CD1c-positive myeloid dendritic cell (primary cell): ENCODE results near the gene BRF1.

Source experiments
- DNase-seq: peaks from one replicate; pipeline ENCODE4 v3.0.0-alpha.2; 2016; ENCODE audit errors: extremely low spot score

The BRF1 gene

GRCh38 chr14:105173901-105174894, 126.6 kb downstream of the BRF1 start:
- no peak for DNase-seq

- DNase-seq, result no peak
Observed at GRCh38 chr14:105173145-105173544, 127.7 kb downstream of the BRF1 start.

GRCh38 chr14:105172476-105172875, 128.3 kb downstream of the BRF1 start:
- DNase-seq, result no peak

GRCh38 chr14:105171004-105171673, 129.7 kb downstream of the BRF1 start:
- no peak for DNase-seq

DNA sequence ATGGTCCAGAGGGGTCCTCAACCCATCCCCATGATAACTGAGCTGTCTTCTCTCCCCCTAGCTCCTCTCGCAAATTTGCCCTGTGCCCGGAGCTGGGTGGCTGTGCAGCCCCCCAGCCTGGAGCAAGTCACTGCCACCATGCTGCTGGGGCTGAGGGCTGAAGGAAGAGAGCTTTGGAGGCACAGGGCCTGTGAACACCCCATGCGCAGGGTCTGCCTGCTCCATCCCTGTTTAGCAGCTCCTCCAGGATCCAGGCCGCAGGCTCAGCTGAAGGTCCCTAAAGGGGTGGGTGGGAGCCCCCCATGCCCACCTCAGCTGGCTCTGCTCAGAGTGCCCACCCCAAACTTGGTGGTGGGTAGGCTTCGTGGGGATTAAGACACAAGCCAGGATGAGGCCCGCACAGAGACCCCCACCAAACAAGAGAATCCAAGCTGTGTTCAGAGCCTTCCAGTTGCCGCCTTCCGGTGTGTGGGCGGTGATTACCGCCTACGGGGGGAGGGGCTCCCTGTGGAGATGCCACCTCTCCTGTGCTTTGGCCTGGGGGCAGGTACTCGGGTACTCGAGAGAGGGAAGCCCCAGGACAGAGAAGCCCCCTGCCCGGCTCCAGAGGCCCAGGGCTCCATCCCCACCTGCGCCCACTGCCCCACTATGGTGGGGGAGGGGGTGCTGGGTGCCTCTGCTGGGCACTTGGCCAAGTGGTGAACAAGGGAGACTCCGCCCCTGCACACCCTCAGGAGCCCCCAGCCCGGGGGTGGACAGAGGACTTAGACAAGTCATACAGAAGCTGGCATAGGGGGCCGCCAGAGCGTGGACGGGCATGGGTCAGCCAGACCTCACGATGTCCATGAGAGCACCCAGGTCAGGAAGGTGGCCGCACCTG, 130.8 kb downstream of the BRF1 start:
- no peak for DNase-seq

DNA sequence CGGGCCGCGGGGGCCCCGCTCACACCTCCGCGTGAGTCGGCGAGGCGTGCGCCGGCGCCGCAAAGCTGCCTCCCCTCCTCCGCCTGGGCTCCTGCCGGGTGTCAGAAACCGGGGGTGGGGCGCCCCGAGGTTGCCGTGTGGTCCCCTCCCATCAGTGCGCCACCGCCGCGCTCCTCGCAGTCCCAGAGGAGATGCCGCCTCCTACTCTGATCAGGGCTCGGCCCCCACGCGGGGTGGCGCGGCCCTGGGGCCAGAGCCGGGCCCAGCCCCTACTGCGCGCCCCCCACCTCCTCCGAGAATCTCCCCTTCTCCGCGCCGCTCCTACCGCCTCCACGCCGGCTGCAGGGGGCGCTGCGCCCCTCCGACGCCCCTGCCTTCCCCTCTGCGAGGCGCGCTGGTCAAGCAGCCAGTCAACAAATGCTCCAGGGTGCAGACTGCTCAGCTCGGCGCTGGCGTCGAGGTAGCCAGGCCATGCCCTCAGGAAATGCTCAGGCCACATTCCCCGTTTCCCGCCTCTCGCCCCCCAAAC, 131.8 kb downstream of the BRF1 start:
- no peak for DNase-seq

DNA sequence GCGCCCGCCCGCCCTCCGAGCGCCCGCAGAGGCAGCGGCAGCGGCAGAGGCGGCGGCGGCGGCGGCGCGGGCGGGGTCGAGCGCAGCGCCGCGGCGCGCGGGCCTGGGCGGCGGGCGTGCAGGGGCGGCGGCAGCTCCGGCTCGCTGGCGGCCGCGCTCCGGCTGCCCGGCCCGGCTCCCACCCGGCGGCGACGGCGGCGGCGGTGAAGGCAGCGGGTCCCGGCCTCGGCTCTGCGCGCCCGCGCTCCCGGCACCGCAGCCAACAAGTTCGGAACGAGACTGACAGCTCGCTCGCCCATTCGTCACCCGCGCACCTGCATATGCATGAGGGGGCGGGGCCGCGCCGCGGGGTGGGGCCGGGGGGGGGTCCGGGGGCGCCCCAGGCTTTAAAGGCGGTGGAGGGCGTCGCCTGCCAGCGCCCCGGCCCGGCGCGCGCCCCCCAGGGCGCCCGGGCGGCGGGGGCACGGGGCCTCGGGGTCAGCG, 132.3 kb downstream of the BRF1 start, which contains the start of gene JAG2:
JAG2 (minus strand) TSS at position 281 of the 483 bp plus-strand sequence. CDS start 356 bp downstream, outside the sequence.
- DNase-seq, result peak; percentile 28

GRCh38 chr14:105168093-105168420, 132.7 kb downstream of the BRF1 start:
- DNase-seq, result no peak

- DNase-seq, result no peak
Observed at GRCh38 chr14:105167303-105168092, 133.3 kb downstream of the BRF1 start.

- DNase-seq, result no peak
Observed at GRCh38 chr14:105166571-105167302, 134.1 kb downstream of the BRF1 start.

GRCh38 chr14:105165761-105166485, 134.9 kb downstream of the BRF1 start:
- no peak for DNase-seq

- DNase-seq, result no peak
Observed at GRCh38 chr14:105165134-105165704, 135.6 kb downstream of the BRF1 start.

GRCh38 chr14:105163040-105163742, 137.6 kb downstream of the BRF1 start:
- DNase-seq, result no peak

DNA sequence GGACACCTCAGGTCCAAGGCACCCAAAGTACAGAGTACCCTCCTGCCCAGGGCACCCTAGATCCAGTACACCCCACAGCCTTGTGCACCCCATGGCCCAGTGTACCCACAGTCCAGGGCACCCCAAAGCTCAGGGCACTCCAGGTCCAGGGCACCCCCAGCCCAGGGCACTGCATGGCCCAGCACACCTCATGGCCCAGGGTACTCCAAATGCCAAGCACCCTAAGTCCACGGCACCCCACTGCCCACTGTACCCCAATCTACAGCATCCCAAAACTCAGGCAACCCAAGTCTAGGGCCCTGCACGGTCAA, 138.2 kb downstream of the BRF1 start:
- DNase-seq, result no peak

DNA sequence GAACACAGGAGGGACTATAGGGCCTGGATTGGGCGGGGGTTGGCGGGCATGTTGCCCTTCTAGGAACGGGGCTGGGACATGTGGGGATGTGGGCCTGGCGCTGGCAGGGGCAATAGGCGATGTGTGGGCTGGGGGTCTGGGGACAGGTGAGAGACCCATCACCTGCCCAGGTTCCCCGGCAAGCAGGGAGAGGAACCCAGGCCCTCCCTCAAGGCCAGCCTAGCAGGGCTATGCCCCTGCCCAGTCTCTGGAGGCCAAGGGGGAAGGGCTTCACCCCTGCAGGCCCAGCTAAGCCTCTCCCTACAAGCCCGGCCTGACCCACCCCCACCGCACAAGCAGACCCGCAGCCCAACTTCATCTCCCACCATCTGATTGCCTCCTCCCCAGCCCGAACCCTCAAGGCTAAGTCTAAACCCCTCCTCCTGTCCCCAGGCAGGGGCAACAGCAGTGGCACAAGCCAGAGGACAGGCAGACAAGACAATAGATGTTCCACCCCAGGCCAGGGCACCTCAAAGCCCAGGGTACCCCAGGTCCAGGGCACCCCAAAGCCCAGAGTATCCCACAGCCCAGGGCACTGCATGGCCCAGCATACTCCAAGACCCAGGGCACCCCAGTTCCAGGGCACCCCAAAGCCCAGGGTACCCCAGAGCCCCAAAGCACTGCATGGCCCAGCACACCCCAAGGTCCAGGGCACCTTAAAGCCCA, 138.7 kb downstream of the BRF1 start:
- no peak for DNase-seq

DNA sequence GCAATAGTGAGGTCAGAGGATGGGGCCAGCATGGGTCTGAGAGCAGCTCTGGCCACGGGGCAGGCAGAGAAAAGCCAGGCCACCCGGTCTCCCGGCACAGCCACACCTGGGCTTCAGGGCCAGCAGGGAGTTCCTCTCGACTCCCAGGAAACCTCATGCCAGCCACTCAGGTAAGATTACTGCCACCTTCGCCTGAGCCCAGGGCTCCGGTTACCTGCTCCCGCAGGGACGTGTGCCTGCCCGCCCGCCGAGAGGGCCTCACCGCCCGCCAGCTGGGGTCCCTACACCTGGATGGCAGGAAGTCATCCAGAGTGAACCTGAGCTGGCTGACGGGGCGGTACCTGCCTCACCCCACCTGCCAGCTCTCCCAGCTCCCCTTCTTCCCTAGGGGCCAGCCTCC, 139.5 kb downstream of the BRF1 start:
- no peak for DNase-seq

DNA sequence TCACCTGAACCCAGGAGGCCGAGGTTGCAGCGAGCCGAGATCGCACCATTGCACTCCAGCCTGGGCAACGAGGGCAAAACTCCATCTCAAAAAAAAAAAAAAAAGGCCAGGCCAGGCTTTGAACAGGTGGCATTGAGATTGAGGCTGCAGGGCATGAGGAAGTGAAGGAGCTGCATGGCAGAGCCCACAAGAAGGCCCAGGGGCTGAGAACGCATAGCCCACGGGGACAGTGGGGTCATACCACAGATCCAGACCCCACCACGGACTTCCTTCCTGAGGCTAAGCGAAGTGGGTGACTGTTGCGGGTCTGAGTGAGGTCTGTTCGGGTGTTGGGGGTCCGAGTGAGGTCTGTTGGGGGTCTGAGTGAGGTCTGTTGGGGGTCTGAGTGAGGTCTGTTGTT, 140.0 kb downstream of the BRF1 start:
- DNase-seq, result no peak

- DNase-seq, result no peak
Observed at GRCh38 chr14:105159344-105159743, 141.5 kb downstream of the BRF1 start.
